Measurements from ENCODE around the gene CACNA1B.

GRCh38 chr9:138046641-138047301 is 169.2 kb downstream of the CACNA1B start:
- TF ChIP-seq BHLHE40 (IDR thresholded peaks at IDR 0.05; ENCODE audit: borderline replicate concordance) (no peak), SP1 (IDR thresholded peaks at IDR 0.05) (no peak), ARNT (IDR thresholded peaks at IDR 0.05) (no peak), CTBP1 (IDR thresholded peaks at IDR 0.05; ENCODE audit: borderline replicate concordance) (no peak), LEF1 (IDR thresholded peaks at IDR 0.05; ENCODE audit: borderline replicate concordance) (no peak), TARDBP (IDR thresholded peaks at IDR 0.05) (no peak), FOXA1 (IDR thresholded peaks at IDR 0.05) (no peak), SUZ12 (IDR thresholded peaks at IDR 0.05) (no peak), NFRKB (IDR thresholded peaks at IDR 0.05) (no peak), PKNOX1 (IDR thresholded peaks at IDR 0.05) (no peak), FOXM1 (IDR thresholded peaks at IDR 0.05; ENCODE audit: borderline replicate concordance) (no peak)

Data from HEK293T (cell line).